ENCODE results near the gene SLCO2B1. TPM values are rescaled to one million over a fixed set of nuclear protein-coding genes. Genes with fewer than 3 reads are reported as not detected.

The SLCO2B1 gene
- total RNA-seq, 6 experiments from 2014 or later, result 145 to 316 (median 199) TPM

GRCh38 chr11:75159151-75159953, 8.4 kb downstream of the SLCO2B1 start:
- Histone ChIP-seq H3K4me1 (peaks cover 0 to 77% (median 38%) of the 10 kb centered on the region in 4 donors), H3K27ac (peak overlapping the region; percentile 87 to 97 (median 96)), H3K27me3 (no peaks in the 10 kb centered on the region), H3K9me3 (no peaks in the 10 kb centered on the region), H3K36me3 (peaks cover 0 to 5% (median 0%) of the 10 kb centered on the region in 4 donors), H3K4me3 (peak overlapping the region; percentile 47 to 73 (median 64))
- peak; percentile 81 to 91 (median 88) for DNase-seq
- intact Hi-C loops (cut with DNase I), result no loop called here
- TF ChIP-seq CTCF (IDR thresholded peaks at IDR 0.05) (peak in 1 of 4 donors; percentile 14), POLR2A (IDR thresholded peaks at IDR 0.05) (peak; percentile 52)
- WGBS (ENCODE audit: insufficient coverage, low coverage, low lambda C conversion rate, missing lambda C conversion rate), result no CpG with 5 or more reads among the region's 17 CpGs
- ATAC-seq, result peak; percentile 60 to 76 (median 68)

GRCh38 chr11:75160220-75160757, 9.4 kb downstream of the SLCO2B1 start:
- no peak for TF ChIP-seq CTCF (IDR thresholded peaks at IDR 0.05)
- peak; percentile 8 for TF ChIP-seq POLR2A (IDR thresholded peaks at IDR 0.05)
- DNase-seq (no peak), ATAC-seq (peak in 2 of 4 donors; percentile 2 to 5)
- Histone ChIP-seq H3K36me3 (peaks cover 0 to 5% (median 0%) of the 10 kb centered on the region in 4 donors), H3K27me3 (no peaks in the 10 kb centered on the region), H3K4me1 (peaks cover 0 to 79% (median 39%) of the 10 kb centered on the region in 4 donors), H3K27ac (peak overlapping the region; percentile 87 to 97 (median 96)), H3K4me3 (peak overlapping the region; percentile 47 to 73 (median 64)), H3K9me3 (no peaks in the 10 kb centered on the region)
- WGBS (ENCODE audit: insufficient coverage, low coverage, low lambda C conversion rate, missing lambda C conversion rate), result 10% methylated on average over 6 of the region's 6 CpGs
- intact Hi-C loops (cut with DNase I), result no loop called here

GRCh38 chr11:75160880-75161279, 10.0 kb downstream of the SLCO2B1 start:
- Histone ChIP-seq H3K36me3 (peaks cover 0 to 9% (median 3%) of the 10 kb centered on the region in 4 donors), H3K27me3 (no peaks in the 10 kb centered on the region), H3K27ac (peak overlapping the region; percentile 87 to 97 (median 96)), H3K9me3 (no peaks in the 10 kb centered on the region), H3K4me1 (peaks cover 0 to 79% (median 39%) of the 10 kb centered on the region in 4 donors), H3K4me3 (peak overlapping the region; percentile 47 to 73 (median 64))
- no peak for ATAC-seq
- no peak for TF ChIP-seq POLR2A (IDR thresholded peaks at IDR 0.05)
- TF ChIP-seq CTCF (IDR thresholded peaks at IDR 0.05), result no peak
- DNase-seq, result no peak
- intact Hi-C loops (cut with DNase I), result no loop called here
- 50% methylated on average over 1 of the region's 1 CpG for WGBS (ENCODE audit: insufficient coverage, low coverage, low lambda C conversion rate, missing lambda C conversion rate)

DNA sequence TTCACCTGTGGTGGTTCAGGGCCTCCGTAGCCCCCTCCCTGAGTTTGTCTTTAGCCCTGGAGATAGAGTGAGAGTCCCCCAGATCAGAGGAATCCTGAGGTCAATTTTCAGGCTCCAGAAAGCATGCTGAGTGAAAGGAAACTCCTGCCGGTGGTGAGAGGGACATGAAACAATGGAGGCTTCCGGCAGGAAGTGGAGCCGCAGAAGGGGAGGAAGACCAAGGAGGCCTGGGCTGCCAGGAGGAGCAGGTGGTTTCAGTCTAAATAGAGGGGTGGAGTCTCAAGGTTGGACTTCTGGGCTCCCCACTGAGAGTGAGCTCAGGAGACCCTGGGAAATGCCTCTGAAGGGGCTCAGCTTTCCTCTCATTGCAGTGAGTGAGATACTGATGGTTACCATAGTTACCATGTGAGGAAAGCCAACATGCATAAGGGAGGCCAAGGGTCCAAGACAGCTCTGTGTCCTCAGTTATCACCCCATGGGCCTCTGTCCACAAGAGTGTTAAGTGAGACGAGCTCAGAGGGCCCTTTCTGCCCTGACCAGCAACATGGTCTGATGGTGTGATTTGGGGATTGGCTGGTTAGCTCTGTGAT, 10.7 kb downstream of the SLCO2B1 start:
- no peak for TF ChIP-seq POLR2A (IDR thresholded peaks at IDR 0.05)
- TF ChIP-seq CTCF (IDR thresholded peaks at IDR 0.05), result no peak
- intact Hi-C loops (cut with DNase I), result no loop called here
- H3K27me3 ChIP-seq, result no peaks in the 10 kb centered on the region
- H3K9me3 ChIP-seq, result no peaks in the 10 kb centered on the region
- ATAC-seq (no peak), DNase-seq (no peak)
- H3K27ac ChIP-seq, result peak overlapping the region; percentile 87 to 97 (median 96)
- H3K4me3 ChIP-seq, result peak overlapping the region; percentile 47 to 73 (median 64)
- H3K4me1 ChIP-seq, result peaks cover 0 to 76% (median 38%) of the 10 kb centered on the region in 4 donors
- peaks cover 0 to 17% (median 9%) of the 10 kb centered on the region in 4 donors for H3K36me3 ChIP-seq
- 6% methylated on average over 4 of the region's 5 CpGs for WGBS (ENCODE audit: insufficient coverage, low coverage, low lambda C conversion rate, missing lambda C conversion rate)

Measured in right lobe of liver (tissue), 6 donors.